ENCODE measurements around the gene BRPF3.

The BRPF3 gene

GRCh38 chr6:36229223-36229622 is 32.7 kb downstream of the BRPF3 start:
- no peak for DNase-seq (ENCODE audit: low read depth in 2 of 2)

DNA sequence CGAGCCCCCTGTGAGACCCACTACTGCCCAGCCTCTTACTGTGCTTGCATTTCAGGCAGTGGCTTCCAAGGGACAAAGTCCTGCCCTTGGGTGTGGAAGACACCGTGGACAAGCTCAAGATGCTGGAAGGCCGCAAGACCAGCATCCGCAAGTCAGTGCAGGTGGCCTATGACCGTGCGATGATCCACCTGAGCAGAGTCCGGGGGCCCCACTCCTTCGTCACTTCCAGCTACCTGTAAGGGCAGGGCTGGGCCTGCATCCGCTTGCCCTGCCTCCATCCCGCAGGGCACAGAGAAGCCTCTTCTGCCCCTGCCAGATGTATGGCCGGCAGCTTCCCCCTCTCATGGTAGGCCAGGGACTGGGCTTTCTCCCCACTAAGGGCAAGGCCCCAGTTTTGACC is 33.8 kb downstream of the BRPF3 start:
- DNase-seq (ENCODE audit: low read depth in 2 of 2) = no peak

GRCh38 chr6:36232172-36232571 is 35.6 kb downstream of the BRPF3 start:
- DNase-seq (ENCODE audit: low read depth in 2 of 2) = no peak

DNA sequence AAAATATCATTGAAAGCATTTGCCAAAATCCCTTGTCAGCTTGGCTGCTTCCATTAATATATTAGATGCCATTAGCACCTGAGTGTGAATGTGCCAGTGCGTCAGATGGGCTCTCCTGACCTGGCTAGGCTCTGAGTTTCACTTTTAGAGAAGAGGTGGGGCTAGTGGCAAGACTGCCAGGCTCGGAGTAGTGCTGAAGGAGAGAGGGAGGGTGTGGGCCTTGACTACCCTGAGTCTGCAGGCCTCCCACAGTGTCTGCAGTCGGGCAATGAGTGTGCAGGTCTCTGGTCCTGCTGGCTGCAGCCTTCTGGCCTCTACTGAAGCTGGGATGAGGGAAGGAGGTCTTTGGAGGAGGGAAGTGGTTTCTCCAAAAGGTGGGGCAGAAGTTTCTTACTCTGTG is 38.8 kb downstream of the BRPF3 start:
- DNase-seq (ENCODE audit: low read depth in 2 of 2) = no peak

- DNase-seq (ENCODE audit: low read depth in 2 of 2) = no peak
Measured at GRCh38 chr6:36235862-36236261, 39.3 kb downstream of the BRPF3 start.

DNA sequence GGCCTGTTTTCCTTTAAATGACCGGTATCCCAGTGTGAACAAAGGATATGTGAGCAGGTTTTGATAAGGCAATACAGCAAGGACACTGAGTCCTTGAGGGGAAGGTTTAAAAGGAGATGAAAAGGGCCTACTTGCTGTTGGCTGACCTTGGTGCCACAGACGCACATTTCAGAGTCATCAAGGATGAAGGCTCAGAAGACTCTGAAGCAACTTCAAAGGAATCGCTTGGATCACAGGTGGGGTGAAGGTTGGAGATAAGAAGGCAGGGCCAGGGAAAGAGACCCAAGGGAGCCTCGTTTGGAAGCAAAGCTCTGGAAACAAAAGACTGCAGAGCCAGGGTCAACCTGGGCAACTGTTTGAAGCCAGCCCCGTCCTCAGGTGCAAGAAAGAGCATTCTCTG is 43.2 kb downstream of the BRPF3 start:
- DNase-seq (ENCODE audit: low read depth in 2 of 2) = no peak

DNA sequence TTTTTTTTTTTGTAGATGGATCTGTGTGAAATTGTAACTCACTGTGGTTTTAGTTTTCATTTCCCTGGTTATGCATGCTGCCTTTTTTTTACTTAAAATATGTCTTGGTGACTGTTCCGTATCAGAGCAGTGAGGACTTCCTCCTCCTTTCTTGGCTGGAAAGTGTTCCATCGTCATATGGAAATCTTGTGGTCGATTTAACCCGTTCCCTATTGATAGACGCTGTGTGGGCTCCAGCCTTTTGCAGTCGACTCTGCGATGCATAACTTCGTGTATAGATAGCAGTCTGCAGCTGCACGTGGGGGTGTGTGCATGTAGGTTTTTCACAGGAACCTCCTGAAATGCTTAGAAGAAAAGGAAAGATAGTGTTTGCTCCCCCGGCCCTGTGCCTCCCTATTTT is 45.2 kb downstream of the BRPF3 start:
- no peak for DNase-seq (ENCODE audit: low read depth in 2 of 2)

GRCh38 chr6:36242161-36242560 is 45.6 kb downstream of the BRPF3 start:
- no peak for DNase-seq (ENCODE audit: low read depth in 2 of 2)

GRCh38 chr6:36242626-36243025 is 46.1 kb downstream of the BRPF3 start:
- no peak for DNase-seq (ENCODE audit: low read depth in 2 of 2)

DNA sequence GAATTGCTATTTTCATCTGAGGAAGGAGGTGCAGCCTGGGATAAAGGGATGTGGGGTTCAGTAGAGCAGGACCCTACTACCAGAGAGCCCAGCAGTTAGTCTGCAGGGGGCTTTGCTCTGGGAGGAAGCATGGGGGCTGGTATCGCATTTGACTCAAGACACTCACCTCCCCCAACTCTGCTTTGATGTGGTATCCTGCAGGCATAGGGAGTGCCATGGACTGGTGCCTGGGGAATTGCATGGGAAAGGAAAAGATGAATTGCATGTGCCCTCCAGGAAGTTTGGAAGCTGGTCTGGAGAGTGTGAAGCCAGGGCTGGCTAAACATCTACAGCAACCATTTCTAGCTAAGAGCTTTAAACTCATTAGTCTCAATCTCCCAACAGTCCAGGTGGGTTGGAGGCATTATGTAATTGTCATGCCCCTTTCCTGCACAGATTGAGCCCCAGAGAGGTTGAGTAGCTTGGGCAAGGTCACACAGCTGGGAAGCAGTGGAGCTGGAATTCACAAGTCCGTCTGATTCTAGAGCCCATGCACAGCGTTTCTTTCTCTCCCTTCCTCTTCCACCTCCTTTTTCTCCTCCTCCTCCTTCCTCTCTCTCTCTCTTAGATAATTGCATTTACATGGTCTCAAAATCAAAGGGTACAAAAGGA is 47.1 kb downstream of the BRPF3 start:
- no peak for DNase-seq (ENCODE audit: low read depth in 2 of 2)

- DNase-seq (ENCODE audit: low read depth in 2 of 2) = no peak
Measured at GRCh38 chr6:36244641-36245280, 48.2 kb downstream of the BRPF3 start.

DNA sequence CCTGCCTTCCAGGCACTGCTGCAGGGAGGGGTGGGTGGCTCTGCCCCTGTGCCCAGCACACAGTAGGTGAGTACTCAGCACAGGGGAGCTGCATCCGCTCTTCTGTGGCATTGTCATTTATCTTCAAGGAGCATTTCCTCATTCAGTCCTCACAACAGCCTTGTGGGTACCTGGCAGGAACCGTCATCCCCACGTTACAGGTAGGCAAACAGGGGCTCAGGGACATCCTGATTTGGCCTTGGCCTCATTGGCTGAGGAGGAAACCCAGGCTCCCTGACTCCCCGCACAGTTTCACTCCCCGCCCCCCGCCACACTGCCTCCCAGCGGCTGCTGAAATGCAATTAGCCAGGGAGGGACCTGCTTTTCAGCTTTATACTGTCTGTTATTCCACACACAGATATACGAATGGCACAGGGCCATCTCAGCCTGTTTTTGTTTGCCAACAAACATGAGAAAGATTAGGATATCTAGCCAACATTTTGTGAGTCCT is 49.1 kb downstream of the BRPF3 start:
- DNase-seq (ENCODE audit: low read depth in 2 of 2) = no peak

- DNase-seq (ENCODE audit: low read depth in 2 of 2) = no peak
Measured at GRCh38 chr6:36246506-36247268, 50.1 kb downstream of the BRPF3 start.

DNA sequence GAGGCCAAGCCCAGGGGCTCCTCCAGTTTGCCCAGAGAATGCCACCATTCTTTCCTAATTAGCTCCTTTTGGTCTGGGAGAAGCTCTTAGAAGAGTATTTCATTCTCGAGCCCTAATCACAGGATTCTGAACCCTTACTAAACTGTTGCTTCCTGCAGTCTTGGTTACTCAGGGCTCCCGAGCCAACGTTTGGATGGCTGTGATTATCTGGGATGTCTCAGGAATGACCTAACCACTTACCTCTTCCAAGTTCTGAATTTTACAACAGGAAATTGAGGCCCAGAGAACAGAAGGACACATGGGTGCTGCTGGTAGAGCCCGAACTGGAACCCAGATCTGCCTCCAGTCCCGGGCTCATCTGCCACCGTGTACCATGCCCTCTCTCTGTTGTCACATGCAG is 51.1 kb downstream of the BRPF3 start:
- no peak for DNase-seq (ENCODE audit: low read depth in 2 of 2)

DNA sequence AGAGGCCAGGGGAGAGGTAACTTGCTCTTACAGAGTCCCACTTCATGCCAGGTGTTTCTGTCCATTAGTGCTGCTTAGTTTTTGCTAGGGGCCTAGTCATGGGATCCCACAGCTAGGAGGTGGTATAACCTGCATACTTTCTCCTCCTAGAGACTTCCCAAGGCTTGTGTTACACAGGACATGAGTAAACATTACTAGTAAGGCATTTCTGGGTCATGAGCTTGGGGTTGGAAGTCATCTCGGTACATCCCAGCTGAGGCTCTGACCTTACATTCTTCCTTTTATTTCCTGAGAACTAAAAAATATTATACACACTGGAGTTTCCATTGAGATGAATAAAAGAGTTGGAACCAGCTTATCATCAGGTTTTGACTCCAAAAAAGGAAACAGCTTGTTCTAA is 52.4 kb downstream of the BRPF3 start:
- DNase-seq (ENCODE audit: low read depth in 2 of 2) = no peak

- DNase-seq (ENCODE audit: low read depth in 2 of 2) = no peak
Measured at GRCh38 chr6:36249536-36249935, 53.0 kb downstream of the BRPF3 start.

- DNase-seq (ENCODE audit: low read depth in 2 of 2) = no peak
Measured at GRCh38 chr6:36252005-36252404, 55.5 kb downstream of the BRPF3 start.

DNA sequence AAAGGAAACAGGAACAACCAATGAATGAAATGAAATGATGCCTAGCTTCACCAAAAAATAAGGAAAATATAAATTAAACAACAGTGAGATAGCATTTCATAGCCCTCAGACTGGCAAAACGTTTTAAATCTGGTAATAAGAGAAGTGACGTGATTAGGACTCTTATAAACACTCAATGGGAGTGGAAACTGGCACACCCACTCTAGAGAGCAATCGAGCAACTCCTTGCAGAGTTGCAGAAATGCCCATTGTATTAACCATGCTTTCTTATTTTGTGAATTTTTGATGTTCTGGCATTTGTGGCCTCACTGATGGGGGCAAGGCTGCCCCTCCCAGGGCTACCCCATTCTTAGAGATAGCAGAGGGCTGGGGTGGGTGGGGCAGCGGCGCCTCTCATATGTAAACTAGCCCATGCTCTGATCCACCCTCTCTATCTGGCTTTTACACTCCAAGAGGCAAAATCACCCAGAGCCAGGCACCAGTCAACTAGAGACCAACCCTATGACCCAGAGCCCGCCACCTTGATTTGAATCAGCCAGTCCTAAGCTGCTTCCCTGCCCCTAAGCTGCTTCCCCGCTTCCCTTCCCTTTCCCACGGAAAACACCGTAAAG is 67.0 kb downstream of the BRPF3 start:
- no peak for DNase-seq (ENCODE audit: low read depth in 2 of 2)

GRCh38 chr6:36265744-36266143 is 69.2 kb downstream of the BRPF3 start:
- DNase-seq (ENCODE audit: low read depth in 2 of 2) = no peak

GRCh38 chr6:36266913-36267644 is 70.5 kb downstream of the BRPF3 start:
- no peak for DNase-seq (ENCODE audit: low read depth in 2 of 2)

DNA sequence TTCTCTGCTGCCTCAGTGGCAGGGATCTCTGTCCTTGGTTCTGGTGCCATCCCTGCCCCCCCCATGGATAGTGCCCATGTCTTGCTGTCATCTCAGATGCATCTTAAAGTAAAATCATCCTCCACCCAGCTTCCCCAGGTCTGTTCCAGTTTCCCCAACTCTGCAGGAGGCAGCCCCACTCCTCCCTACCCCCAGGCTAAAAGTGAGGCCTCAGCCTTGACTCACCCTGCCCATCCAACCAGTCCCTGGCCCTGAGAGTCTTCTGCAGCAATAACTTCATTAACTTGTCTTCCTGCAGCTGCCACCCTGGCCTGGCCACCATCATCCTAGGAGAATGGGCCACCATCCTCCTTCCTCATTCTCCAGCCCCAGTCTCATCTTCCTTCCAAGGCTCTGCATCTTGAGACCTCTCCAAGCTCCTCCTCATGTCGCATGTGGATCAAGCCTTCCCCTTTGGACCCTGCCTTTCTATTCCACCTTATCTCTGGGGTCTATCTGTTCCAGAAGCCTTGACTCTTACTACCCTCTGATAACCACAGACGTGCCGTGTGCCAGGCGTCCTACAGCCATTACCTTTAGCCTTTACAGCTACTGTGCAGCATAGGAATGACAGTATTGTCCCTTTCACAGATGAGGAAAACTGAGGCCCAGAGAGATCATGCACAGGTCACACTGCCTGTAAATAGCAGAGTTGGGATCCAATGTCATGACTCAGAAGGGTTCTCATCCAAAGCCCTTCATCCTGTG is 71.4 kb downstream of the BRPF3 start:
- no peak for DNase-seq (ENCODE audit: low read depth in 2 of 2)
